AG08396 (cell line): ENCODE measurements around the gene BTBD19.
"Not testable (repeated sequence)": the region's sequence is repeated elsewhere in the genome, so short reads cannot be mapped to it uniquely, and the experiment has no call there.

Experiments used
- DNase-seq: peaks from one replicate; pipeline ENCODE4 v3.0.0; 2012; ENCODE audit warnings: low spot score, mixed read lengths

Gene BTBD19

DNA sequence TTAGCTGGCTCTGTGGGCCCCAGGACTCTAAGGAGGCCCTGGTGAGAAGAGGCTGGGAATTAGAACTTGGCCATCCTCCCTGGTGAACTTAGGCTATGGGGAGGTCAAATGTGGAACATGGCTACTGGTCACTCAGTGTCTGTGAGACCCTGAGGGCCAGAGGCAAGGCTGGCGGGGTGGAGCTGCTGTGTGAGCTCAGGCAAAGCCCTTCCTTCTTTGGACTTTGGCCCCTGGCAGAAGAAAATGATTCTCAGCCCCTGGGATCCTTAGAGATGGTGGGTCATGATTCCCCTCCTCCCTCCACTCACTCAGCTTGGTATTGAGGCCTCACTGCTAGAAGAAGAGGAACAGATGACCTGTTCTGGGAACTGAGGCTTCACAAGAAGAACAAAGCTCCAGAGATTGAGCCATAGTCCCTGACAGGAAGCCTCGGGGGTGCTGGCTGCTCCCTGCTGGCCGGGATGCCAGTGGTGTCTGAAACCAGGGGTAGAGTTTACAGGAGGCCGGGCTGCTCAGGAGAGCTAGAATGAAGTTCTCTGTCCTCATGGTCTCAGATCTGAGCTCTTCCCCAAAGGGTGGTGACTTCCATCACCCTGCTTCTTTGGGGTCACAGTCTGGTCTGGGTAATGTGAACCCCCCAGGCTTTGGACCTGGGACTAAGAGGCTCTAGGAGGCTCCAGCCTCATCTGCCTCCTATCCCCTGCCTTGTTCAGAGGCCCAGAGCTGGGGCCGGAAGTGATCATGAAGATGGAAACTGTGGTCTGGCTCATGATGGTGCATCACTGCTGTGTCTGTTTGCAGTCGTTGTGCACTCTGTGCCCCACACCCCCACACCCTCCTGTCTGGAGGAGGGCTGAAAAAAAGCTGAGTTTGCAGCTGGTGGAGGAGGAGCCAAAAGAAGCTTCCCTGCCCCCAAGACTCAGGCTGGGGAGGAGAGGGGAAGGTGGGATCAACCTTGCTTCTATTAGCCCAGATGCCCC is 905 bp downstream of the BTBD19 start:
- DNase-seq = peak; percentile 55

- DNase-seq = no peak
Measured at GRCh38 chr1:44810101-44810761, 1.9 kb downstream of the BTBD19 start.

DNA sequence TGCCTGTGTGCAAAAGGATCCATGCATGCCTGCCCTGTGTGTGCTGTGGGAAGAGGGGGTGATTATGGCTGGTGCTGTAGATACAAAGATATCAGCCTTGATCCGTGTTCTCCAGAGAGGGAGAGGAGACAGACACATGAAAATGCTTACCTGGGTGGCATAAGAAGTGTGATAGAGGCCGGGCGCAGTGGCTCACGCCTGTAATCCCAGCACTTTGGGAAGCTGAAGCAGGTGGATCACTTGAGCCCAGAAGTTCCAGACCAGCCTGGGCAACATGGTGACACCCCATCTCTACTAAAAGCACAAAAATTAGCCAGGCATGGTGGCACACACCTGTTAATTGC is 2.4 kb downstream of the BTBD19 start:
- not testable (repeated sequence) for DNase-seq

DNA sequence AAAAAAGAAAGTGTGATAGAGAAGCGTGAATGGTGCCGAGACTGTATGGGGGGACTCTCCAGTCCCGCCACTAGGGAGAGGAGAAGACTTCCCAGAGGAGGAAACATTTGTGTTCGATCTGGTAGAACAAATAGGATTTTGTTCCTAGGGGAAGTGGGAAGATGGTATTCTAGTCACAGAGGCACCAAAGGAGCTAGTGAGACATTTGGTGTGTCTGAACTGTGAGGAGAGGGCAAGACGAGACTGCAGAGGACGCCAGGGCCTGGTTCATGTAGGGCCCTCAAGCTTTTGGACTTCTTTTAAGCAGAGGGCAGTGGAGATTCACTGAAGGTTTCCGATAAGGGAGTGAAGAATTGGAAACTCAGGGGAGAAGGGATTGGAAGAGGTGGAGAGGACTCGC is 2.9 kb downstream of the BTBD19 start:
- no peak for DNase-seq

GRCh38 chr1:44812822-44813543 is 4.7 kb downstream of the BTBD19 start:
- no peak for DNase-seq

- DNase-seq = not testable (repeated sequence)
Measured at GRCh38 chr1:44815926-44816325, 7.6 kb downstream of the BTBD19 start.

DNA sequence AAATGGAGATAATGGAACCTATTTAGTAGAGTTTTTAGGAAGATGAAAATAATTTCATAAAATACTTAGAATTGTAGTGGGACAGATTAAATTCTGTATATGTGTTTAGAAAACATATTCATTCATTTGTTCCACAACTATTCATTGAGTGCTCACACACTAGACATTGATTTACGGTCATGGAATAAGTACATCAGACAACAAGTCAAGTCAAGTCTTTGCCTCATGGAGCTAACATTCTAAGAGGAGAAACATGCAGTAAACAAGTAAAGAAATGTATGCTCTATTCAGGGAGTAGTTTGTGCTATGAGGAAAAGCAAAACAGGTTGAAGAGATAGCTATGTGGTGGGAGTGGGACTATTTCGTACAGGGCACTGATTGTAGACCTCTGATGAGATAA is 9.0 kb downstream of the BTBD19 start:
- no peak for DNase-seq

DNA sequence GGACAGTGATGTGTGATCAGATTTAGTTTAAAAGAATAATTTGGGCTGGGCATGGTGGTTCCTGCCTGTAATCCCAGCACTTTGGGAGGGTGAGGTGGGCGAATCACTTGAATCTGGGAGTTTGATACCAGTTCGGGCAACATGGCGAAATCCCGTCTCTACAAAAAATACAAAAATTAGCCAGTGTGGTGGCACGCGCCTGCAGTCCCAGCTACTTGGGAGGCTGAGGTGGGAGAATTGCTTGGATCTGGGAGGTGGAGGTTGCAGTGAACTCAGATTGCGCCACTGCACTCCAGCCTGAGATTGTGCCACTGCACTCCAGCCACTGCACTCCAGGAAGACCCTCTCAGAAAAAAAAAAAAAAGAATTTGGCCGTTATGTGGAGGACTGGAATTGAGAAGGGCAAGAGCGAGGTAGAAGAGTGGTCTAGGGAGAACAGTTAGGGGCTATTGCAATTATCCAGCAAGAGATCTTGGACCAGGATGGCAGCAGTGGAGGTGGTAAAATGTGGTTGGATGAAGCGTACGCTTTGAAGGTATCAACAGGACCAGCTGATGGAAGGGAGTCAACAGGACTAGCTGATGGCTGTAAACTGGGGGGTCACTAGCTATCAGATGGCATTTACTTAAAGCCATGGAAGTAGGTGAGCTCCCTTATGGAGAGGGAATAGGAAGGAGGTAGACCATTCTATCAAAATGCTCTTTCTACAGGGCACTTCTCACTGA is 9.6 kb downstream of the BTBD19 start:
- DNase-seq = no peak

- DNase-seq = peak; percentile 59
Measured at GRCh38 chr1:44819196-44819607, 10.9 kb downstream of the BTBD19 start.

DNA sequence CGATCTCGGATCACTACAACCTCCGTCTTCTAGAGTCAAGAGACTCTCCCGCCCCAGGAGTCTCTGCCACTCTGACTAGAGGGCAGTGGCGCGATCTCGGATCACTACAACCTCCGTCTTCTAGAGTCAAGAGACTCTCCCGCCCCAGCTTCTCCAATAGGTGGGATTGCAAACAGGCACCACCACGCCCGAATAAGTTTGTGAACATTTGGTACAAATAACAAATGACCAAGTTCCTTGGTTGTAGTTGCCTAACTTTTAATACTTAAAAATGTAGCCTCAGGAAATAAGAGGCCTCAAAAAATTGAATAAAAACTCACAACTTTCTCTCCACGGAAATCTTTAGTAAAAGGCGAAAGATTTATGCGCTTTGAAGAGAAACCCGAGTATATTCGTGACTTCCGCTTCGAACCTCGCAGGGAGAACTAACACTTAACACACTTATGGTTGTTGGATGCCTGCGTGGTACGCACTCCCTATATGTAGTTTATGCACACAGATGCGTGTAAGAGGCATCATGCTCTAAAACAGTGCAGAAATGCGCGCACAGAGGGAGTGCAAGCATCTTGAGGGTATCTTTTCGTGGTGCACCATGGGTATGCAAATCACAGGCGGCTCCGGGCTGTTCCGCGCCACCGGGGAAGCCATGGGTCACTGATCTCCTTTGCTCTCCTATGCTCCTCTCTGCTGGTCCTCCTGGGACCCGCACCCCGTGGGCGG is 11.4 kb downstream of the BTBD19 start:
- DNase-seq = peak; percentile 89

DNA sequence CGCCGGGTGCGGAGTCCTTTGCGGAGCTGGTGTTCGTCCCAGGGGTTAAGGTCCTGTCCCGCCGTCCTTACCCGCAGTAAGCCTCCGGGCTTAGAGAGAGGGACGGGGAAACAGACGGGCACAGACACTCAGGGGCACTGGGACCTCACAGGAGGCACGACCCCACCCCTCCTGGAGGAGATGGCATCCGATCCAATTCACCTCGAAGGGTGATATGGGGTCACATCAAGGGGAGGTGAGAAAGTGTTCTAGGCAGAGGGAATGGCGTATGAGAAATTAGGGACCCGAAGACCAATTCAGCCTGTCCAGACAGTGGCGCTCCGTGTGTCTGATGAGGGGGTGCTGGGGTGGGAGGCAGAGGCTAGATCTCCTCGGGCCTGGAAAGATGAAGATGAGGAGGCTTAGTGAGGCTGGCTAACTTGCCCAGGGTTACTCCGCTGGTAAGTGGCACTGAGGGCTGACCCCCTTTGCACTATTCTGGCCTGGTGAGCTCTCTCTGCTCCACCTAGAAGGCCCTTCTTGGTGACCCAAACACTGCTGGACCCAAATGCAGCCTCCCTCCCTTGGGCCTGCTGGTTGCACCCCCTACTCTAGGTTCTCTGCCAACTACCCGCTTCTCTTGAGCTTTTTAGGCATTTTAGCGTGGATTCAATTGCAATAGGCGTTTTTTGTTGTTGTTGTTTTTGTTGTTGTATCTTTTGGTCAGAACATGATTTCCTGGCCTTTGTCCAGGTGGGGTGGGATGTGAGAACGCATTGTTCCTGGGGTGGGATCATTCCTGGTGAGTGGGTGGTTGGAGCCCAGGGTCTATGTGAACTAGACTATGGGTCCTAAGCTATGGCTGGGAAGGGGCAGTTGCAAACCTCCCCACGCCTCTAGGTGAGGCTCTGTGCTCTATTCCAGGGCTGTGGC is 12.3 kb downstream of the BTBD19 start:
- DNase-seq = no peak

DNA sequence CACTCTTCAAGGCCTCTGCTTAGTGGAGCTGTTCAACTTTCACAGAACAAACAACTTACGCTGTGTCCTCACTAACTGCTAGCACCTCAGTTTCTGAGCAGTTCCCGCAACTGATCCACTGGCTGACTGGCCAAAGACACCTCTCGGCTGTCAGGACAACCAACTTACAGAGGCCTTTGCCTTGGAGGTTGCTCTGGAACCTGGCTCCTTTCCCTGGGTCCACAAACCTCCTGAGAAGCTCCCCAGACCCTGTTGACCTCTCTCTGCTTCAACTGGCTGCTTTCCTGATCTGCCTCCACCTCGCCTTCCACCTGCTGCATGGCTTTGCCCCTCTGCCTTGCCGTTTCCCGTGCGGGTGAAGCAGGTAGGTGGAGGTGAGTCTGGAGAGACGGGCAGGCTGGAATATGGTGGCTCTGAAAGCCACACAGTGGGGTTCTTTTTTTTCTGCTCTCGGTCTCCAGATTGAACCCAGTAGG is 13.0 kb downstream of the BTBD19 start:
- DNase-seq = no peak

- no peak for DNase-seq
Measured at GRCh38 chr1:44822131-44822701, 13.9 kb downstream of the BTBD19 start.

GRCh38 chr1:44822981-44823451 is 14.7 kb downstream of the BTBD19 start:
- no peak for DNase-seq

GRCh38 chr1:44824392-44824791 is 16.1 kb downstream of the BTBD19 start:
- not testable (repeated sequence) for DNase-seq

GRCh38 chr1:44826375-44827196 is 18.3 kb downstream of the BTBD19 start:
- no peak for DNase-seq

- DNase-seq = no peak
Measured at GRCh38 chr1:44827197-44828002, 19.1 kb downstream of the BTBD19 start.
